ENCODE data around the gene DUS1L.
A peak's percentile ranks its signal among the peaks of the same experiment; 100 is the strongest.

The DUS1L gene

DNA sequence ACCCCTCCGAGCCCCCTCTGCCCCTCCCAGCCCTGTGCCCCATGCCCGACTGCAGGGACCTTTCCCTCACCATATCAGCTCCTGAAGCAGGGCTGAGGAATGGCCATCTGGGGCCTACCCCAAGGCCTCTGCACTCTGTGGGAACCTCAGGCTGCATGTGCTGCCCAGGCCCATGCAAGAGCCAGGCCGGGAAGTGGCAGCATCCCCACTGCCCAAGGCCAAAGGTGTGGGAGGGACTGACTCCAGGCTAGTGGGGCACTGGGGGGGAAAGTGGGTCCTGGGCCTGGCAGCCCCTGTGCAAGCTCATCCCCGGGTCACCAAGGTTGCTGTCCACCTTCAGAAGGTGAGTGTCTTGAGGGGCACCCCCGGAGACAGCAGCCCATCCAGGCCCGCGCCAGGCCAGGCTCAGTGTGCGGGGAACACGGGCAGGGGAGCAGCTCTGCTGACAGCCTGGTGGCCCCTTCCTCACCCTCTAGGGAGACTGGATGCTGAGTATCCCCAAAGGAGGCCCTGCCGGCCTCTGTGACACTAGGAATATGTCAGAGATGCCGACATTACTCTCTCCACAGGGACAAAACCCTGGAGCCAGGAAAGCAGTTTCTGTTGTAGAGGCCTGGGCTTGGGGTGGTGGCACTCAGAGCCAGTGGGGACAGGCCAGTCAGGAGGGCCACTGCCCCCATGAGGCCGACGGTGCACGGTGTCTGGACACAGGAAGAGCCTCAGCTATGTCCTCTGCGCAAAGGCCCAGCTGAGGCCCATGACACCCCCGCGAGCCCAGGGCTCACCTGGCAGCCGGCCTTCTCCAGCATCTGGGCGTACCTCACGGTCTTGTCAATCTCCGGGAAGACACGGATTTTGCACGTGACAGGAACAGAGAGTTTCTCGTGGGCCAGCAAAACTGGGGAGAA, 3.3 kb downstream of the DUS1L start:
- Histone ChIP-seq H3K9ac (ENCODE audit: low read depth, low read length) (no peak overlapping the region), H3K27me3 (ENCODE audit: insufficient read depth, low read length, poor library complexity) (no peaks in the 10 kb centered on the region), H3K9me3 (ENCODE audit: insufficient read depth, low read length, severe bottlenecking) (no peaks in the 10 kb centered on the region), H3K36me3 (ENCODE audit: insufficient read depth, low read length) (peaks cover 75% of the 10 kb centered on the region), H3K79me2 (ENCODE audit: insufficient read depth, low read length) (peaks cover 33% of the 10 kb centered on the region), H3K27ac (ENCODE audit: low read length) (no peak overlapping the region), H2AFZ (ENCODE audit: low read depth, low read length) (no peak overlapping the region), H3K4me3 (ENCODE audit: low read depth in 1 of 2, low read length in 2 of 2) (no peak overlapping the region), H3K4me1 (ENCODE audit: insufficient read depth, low read length) (peaks cover 43% of the 10 kb centered on the region), H4K20me1 (ENCODE audit: insufficient read depth, low read length) (peaks cover 56% of the 10 kb centered on the region), H3K4me2 (ENCODE audit: insufficient read depth, low read length) (peak overlapping the region; percentile 100; the same call in 1 of the 2 replicates)
- no peak for ATAC-seq (ENCODE audit: insufficient read depth, low read depth)
- DNase-seq = no peak
- TF ChIP-seq EZH2 (IDR thresholded peaks at IDR 0.05; ENCODE audit: borderline replicate concordance, low read depth, low read length, severe bottlenecking) = no peak
- TF ChIP-seq, protein P1, sequence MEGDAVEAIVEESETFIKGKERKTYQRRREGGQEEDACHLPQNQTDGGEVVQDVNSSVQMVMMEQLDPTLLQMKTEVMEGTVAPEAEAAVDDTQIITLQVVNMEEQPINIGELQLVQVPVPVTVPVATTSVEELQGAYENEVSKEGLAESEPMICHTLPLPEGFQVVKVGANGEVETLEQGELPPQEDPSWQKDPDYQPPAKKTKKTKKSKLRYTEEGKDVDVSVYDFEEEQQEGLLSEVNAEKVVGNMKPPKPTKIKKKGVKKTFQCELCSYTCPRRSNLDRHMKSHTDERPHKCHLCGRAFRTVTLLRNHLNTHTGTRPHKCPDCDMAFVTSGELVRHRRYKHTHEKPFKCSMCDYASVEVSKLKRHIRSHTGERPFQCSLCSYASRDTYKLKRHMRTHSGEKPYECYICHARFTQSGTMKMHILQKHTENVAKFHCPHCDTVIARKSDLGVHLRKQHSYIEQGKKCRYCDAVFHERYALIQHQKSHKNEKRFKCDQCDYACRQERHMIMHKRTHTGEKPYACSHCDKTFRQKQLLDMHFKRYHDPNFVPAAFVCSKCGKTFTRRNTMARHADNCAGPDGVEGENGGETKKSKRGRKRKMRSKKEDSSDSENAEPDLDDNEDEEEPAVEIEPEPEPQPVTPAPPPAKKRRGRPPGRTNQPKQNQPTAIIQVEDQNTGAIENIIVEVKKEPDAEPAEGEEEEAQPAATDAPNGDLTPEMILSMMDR (IDR thresholded peaks at IDR 0.05; ENCODE audit: borderline replicate concordance, extremely low read depth, low read length, poor library complexity, severe bottlenecking) = no peak

DNA sequence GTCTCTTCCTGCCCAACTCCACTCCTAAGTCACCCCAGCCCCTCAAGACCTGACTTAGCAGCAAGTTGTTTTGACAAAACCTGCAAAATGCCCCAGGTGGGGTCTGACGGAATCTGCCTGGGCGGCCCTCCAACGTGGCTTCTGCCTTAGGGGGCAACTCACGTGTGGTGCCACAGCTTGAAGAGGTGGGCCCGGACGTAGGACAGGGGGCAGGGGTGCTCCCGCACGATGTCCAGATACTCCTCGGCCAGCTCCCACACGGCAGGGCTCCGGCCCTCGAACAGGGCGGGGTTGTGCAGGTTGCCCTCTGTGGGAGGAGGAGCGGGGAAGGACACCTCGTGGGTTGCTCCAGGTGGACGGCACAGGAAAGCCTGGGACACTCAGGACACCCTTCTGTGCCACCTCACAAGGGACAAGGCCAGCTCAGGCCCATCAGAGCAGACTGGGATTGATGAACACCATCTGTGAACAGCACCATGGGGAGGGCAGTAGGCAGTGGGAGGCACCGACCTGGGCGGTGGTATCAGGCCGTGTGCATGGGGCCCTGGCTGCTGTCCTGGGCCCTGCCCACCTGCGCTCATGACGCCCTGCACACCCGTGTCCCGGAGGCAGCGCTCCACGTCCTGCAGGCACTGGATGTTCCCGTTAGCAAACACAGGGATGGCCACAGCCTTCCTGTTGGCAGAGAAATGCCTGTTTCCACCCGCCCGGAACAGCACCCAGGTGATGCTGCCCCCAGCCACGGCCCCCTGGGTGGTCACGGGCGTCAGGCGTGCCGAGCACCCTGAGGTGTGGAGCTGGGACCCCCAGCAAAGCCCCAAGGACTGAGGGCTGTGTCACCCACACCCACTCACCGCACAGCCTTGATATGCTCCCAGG, 4.3 kb downstream of the DUS1L start:
- no peak overlapping the region for H3K4me2 ChIP-seq (ENCODE audit: insufficient read depth, low read length)
- H3K4me3 ChIP-seq (ENCODE audit: low read depth in 1 of 2, low read length in 2 of 2) = no peak overlapping the region
- H3K27me3 ChIP-seq (ENCODE audit: insufficient read depth, low read length, poor library complexity) = no peaks in the 10 kb centered on the region
- peaks cover 85% of the 10 kb centered on the region for H3K36me3 ChIP-seq (ENCODE audit: insufficient read depth, low read length)
- H3K9ac ChIP-seq (ENCODE audit: low read depth, low read length) = no peak overlapping the region
- TF ChIP-seq, protein P1 (IDR thresholded peaks at IDR 0.05; ENCODE audit: borderline replicate concordance, extremely low read depth, low read length, poor library complexity, severe bottlenecking) = no peak
- TF ChIP-seq EZH2 (IDR thresholded peaks at IDR 0.05; ENCODE audit: borderline replicate concordance, low read depth, low read length, severe bottlenecking) = no peak
- no peak overlapping the region for H3K27ac ChIP-seq (ENCODE audit: low read length)
- H2AFZ ChIP-seq (ENCODE audit: low read depth, low read length) = no peak overlapping the region
- peaks cover 30% of the 10 kb centered on the region for H3K79me2 ChIP-seq (ENCODE audit: insufficient read depth, low read length)
- no peaks in the 10 kb centered on the region for H3K9me3 ChIP-seq (ENCODE audit: insufficient read depth, low read length, severe bottlenecking)
- peaks cover 65% of the 10 kb centered on the region for H4K20me1 ChIP-seq (ENCODE audit: insufficient read depth, low read length)
- ATAC-seq (ENCODE audit: insufficient read depth, low read depth) (no peak), DNase-seq (no peak)
- H3K4me1 ChIP-seq (ENCODE audit: insufficient read depth, low read length) = peaks cover 36% of the 10 kb centered on the region

DNA sequence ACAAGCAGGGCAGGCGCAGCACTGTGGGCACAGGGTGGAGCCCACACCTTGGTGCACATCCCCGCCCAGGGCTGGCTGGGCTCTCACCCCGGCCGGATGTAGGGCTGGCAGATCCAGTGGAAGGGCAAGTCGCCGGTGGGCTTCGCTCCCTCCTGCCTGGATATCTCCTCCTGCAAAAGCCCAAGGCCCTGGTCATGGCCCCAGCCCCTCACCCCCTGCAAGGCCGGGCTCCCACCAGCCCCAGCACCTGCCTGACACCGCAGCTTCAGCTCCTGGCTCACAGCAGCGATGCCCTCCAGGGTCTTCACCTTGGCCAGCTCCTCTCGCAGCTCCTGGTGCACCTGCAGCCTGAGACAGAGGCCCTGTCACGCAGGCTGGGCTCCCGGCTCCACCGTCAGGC, 5.0 kb downstream of the DUS1L start:
- H3K27me3 ChIP-seq (ENCODE audit: insufficient read depth, low read length, poor library complexity) = no peaks in the 10 kb centered on the region
- peaks cover 25% of the 10 kb centered on the region for H3K79me2 ChIP-seq (ENCODE audit: insufficient read depth, low read length)
- H4K20me1 ChIP-seq (ENCODE audit: insufficient read depth, low read length) = peaks cover 72% of the 10 kb centered on the region
- no peak overlapping the region for H3K4me2 ChIP-seq (ENCODE audit: insufficient read depth, low read length)
- H3K9me3 ChIP-seq (ENCODE audit: insufficient read depth, low read length, severe bottlenecking) = no peaks in the 10 kb centered on the region
- no peak overlapping the region for H3K4me3 ChIP-seq (ENCODE audit: low read depth in 1 of 2, low read length in 2 of 2)
- DNase-seq (peak; percentile 6), ATAC-seq (ENCODE audit: insufficient read depth, low read depth) (no peak)
- H3K36me3 ChIP-seq (ENCODE audit: insufficient read depth, low read length) = peaks cover 92% of the 10 kb centered on the region
- TF ChIP-seq EZH2 (IDR thresholded peaks at IDR 0.05; ENCODE audit: borderline replicate concordance, low read depth, low read length, severe bottlenecking) = no peak
- TF ChIP-seq, protein P1 (IDR thresholded peaks at IDR 0.05; ENCODE audit: borderline replicate concordance, extremely low read depth, low read length, poor library complexity, severe bottlenecking) = no peak
- H3K9ac ChIP-seq (ENCODE audit: low read depth, low read length) = no peak overlapping the region
- peaks cover 31% of the 10 kb centered on the region for H3K4me1 ChIP-seq (ENCODE audit: insufficient read depth, low read length)
- H3K27ac ChIP-seq (ENCODE audit: low read length) = no peak overlapping the region
- H2AFZ ChIP-seq (ENCODE audit: low read depth, low read length) = no peak overlapping the region

Measured in DND-41 (cell line).